HG02943 (cell line): ENCODE data around the gene RND1.
"Not testable (repeated sequence)": the region's sequence is repeated elsewhere in the genome, so short reads cannot be mapped to it uniquely, and the experiment has no call there.

Experiments
- ATAC-seq: cut with Tn5 transposase; IDR thresholded peaks from one replicate; pipeline ENCODE4 v1.9.1; 2021; ENCODE audit warnings: mild to moderate bottlenecking, low read depth, moderate library complexity; ENCODE audit not compliant: unreplicated experiment

Gene RND1

GRCh38 chr12:48869191-48869590 lies 3.5 kb upstream of the RND1 start:
- no peak for ATAC-seq

DNA sequence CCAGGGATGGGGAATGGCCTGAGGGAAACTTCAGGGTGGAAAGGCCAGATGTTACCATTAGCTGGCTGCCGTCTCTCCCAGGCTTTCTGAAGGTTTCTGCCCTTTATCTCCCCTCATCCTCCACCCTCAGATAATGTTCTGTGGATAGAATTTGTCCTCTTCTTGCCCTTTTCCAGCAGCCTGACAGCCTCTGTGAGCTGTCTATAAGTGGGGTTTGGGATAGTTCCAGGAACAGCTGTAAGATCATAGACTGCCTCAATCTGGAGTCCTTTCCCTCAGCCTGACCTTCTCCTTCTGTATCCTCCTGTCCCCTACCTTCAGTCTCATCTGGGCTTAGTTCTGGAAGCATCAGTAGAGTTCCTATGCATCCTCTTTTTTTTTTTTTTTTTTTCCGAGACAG lies 2.8 kb upstream of the RND1 start:
- no peak for ATAC-seq

DNA sequence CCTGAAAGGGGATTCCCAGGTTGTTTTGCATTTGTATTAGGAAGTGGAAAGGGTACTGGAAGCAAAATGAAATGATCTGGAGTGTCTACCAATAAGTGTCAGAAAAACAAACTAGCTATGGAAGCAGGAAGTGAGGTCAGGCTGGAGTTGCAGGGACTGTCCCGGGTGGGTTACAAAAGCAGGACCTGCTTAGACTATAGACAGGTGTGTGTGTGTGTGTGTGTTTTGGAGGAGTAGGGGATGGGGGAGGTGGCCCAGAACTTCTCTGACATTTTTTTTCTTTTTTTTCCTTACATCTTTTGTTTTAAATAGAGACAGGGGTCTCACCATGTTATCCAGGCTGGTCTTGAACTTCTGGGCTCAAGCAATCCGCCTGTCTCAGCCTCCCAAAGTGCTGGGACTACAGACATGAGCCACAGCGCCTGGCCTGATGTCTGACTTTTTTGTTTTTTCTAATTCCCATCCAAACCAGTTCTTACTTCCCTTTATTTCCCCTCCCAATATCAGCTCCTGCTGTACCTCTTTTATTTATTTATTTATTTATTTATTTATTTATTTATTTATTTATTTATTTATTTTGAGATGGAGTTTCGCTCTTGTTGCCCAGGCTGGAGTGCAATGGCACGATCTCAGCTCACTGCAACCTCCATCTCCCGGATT lies 512 bp upstream of the RND1 start:
- peak; percentile 29 for ATAC-seq

- ATAC-seq: no peak
Measured at GRCh38 chr12:48863291-48863690, 2.4 kb downstream of the RND1 start.

DNA sequence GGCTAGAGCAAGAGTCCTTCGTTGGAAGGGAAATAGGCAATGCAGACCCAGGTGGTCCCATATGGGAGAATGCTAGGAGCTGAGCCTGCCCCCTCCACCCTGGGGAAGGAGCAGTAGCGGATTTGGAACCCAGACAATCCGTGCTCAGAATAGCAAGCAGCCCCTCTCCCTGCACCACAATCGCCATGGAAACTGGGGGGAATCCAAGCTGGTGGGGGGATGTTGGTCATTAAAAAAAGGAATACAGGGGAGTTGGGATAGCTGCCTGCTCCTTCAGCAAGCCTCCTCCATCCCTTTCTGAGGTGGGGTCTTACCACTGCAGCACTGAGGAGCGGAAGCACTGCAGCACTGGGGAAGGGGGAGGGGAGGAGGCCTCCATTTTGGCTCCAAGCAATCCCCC lies 2.9 kb downstream of the RND1 start:
- ATAC-seq: no peak

DNA sequence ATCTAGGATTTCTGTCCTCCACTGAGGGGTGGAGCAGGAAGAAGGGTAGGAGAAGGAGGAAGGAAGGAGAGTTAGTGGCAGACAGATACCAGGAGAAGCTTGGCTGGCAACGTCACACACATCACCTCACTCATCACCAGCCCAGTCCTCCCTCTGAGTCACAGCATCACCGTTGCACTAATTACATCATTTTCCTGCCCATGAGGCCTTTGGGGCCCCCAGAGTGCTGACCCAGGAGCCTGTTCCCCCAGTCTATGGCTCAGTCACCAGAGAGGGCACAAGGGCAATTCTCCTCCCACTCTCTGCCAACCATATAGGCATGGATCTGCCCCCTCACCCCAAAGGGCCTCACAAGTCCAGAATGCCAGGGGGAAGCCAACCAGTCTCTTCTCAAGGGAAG lies 4.6 kb downstream of the RND1 start:
- no peak for ATAC-seq

- ATAC-seq: not testable (repeated sequence)
Measured at GRCh38 chr12:48860236-48860635, 5.4 kb downstream of the RND1 start.

DNA sequence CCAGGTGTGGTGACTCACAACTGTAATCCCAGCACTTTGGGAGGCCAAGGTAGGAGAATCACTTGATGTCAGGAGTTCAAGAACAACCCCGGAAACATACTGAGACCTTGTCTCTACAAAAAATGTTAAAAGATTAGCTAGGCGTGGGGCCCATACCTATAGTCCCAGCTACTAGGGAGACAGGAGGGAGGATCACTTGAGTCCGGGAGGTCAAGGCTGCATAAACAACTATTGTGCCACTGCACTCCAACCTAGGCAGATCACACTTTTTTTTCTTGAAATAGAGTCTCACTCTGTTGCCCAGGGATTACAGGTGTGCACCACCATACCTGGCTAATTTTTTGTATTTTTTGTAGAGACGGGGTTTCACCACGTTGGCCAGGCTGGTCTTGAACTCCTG lies 6.1 kb downstream of the RND1 start:
- ATAC-seq: no peak

DNA sequence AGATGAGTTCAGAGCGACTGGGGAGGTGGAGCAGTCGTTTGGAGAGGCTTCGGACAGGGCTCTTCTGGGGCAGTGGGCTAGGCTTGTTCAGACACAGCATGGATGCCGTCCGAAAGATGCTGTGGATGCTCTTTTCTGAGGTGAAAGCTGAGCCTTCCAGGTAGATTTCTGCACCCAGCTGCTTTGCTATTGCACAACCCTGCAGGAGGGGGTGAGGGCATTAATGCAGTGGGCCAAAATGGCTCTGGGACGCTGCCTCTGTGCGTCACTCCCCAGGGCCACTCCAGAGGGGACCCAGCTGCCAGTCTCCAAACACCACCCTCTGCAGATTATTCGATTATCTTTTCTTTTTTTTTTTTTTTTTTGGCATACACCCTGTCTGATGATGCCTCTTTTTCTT lies 7.6 kb downstream of the RND1 start:
- ATAC-seq: no peak

DNA sequence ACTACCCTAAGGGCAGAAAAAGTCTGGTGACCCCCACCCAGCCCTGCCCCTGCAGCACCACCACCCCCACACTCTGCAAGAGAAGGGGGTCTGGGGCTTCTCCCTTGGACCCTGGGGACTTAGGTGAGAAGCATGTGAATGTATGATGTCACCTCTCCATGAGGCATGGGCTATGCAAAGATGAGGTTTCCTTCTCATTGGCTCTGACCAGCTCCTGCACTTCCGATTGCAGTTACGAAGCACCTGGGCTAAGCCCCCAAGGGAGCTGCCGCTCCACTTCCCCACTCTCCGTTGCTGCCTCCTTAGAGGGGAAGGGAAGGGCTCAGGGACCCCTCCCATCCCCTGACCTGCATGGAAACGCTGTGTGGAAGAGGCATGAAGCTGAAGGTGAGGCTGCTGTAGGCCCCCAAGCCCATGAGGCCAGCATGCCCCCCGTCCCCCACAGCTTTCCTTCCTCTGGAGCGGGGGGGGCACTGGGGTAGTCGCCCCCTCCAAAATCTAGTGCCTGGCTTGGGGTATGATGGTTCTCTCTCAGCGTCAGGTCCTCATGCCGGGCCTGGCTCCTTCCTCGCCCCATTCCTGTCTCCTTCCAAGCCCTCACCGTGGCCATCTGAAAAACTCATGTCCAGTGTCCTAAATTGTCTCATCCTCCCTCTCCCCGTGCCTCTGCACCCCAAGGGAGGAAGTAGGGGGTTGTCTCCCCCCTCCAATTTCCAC lies 8.2 kb downstream of the RND1 start:
- ATAC-seq: no peak

GRCh38 chr12:48856379-48856778 lies 9.3 kb downstream of the RND1 start:
- ATAC-seq: no peak

GRCh38 chr12:48854932-48855331 lies 10.7 kb downstream of the RND1 start:
- not testable (repeated sequence) for ATAC-seq

GRCh38 chr12:48854488-48854887 lies 11.2 kb downstream of the RND1 start:
- ATAC-seq: no peak

DNA sequence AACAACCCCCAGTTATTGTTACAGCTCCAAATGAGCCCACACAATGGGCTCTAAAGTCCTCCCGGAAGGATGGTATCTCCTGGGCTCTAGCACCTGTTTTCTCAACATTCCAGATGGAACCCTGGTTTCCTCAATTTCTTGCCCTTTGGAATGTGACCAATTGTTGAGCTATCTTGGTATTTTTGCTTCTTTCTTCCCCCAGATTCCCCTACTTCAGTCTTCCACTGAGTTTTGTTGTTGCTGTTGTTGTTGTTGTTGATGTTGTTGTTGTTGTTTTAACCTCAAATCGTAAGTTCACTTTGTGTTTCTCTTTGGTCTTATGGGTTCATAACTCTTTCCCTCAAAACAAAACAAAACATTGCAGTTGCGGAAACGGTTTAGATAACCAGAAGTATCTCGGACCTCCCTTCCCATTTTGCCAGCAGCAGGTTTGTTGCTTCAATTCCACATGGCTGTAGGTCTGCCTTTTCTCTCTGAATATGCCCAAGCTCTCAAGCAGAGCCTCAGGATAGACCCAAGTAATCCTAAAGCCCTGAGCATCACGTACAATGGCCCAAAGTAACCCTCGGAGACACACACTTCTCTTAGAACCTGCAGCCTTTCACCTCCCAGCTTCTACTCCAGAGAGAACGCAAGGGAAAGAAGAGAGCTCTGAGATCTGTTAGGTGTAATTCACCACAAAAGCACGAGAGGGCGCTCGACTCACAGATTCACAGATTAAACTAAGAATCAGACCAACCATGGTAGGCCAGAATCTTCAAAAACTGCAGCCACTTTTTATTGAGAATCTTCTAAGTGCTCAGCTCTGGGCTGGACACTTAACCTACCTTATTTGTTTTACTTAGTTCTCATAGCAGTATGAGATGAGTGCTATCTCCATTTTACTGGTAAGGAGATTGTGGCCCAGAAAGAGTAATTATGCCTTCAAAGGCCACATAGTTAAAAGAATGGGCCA lies 12.7 kb downstream of the RND1 start:
- ATAC-seq: no peak

GRCh38 chr12:48851883-48852733 lies 13.6 kb downstream of the RND1 start, which contains the start of gene DDX23:
Gene DDX23, minus strand, starts transcription at chr12:48852163. Its CDS starts 6,381 bp downstream, at chr12:48845782.
- peak; percentile 90 for ATAC-seq

DNA sequence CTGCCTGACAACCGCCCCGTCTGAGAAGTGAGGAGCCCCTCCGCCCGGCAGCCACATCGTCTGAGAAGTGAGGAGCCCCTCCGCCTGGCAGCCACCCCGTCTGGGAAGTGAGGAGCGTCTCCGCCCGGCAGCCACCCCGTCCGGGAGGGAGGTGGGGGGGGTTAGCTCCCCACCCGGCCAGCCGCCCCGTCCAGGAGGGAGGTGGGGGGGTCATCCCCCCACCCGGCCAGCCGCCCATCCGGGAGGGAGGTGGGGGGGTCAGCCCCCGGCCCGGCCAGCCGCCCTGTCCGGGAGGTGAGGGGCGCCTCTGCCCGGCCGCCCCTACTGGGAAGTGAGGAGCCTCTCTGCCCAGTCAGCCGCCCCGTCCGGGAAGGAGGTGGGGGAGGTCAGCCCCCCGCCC lies 23.6 kb downstream of the RND1 start:
- not testable (repeated sequence) for ATAC-seq

DNA sequence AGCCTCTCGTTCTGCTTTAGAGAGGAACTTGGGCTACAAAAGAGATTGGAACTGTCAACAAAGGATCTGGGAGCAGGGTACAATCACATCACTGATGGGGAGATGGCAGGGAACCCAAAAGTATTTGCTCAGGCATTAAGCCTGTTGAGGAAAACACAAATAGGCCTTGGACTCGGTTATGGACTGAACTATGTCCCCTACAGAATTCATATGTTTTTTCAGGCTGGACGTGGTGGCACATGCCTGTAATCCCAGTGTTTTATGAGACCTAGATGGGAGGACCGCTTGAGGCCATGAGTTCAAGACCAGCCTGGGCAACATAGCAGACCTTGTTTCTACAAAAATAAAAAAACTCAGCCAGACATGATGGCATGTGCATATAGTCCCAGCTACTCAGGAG lies 27.6 kb downstream of the RND1 start:
- ATAC-seq: no peak

DNA sequence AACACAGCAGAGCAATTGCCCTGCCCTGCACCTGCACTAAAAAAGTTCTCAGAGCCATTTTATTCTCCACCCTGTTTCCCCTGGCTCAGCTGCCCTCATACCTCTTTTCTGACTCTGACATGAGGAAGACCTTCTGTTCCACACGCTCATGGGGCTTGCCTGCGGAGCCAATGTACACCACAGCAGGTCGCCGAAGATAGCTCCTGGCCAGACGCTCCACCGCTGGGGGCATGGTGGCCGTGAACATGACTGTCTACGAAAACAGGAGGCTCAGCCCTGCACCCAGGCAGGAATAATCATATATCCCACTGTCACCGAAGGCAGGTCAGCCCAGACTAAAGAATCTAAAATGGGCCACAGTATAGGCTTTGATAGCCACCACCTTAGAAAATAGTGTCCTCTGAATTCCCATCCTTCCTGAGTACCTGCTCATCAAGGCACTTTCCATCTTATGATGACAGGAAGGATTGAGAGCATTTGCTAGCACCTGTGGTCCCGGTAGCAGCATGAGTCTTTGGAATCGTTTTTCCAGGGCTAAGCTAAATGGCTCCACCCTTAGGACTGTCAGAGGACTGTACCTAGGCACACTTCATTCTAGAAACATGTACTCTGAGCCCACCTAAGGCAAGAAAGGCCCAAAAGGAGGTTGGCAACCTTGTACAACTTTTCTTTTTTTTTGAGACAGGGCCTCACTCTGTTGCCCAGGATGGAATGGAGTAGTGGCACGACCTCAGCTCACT lies 33.2 kb downstream of the RND1 start:
- ATAC-seq: no peak

- ATAC-seq: no peak
Measured at GRCh38 chr12:48831257-48831656, 34.4 kb downstream of the RND1 start.
